Measurements from ENCODE around the gene MRPL12.
A peak's percentile ranks its signal among the peaks of the same experiment; 100 is the strongest.

GRCh38 chr17:81683584-81684441, 19.4 kb upstream of the MRPL12 start, which contains the start of the genes ARL16 and HGS:
- no peak for TF ChIP-seq CTCF (IDR thresholded peaks at IDR 0.05; ENCODE audit: low read depth, low read length, missing input control)
- no peak for TF ChIP-seq ZBTB33 (IDR thresholded peaks at IDR 0.05)
- TF ChIP-seq TAF1 (conservative IDR thresholded peaks at IDR 0.05): no peak
- no peak for TF ChIP-seq JUND (IDR thresholded peaks at IDR 0.05)
- peak in 1 of 2 donors; percentile 94 for TF ChIP-seq GABPA (IDR thresholded peaks at IDR 0.05 in 1 of 2, conservative IDR thresholded peaks at IDR 0.05 in 1 of 2)
- peak; percentile 97 for TF ChIP-seq SP1 (IDR thresholded peaks at IDR 0.05)
- TF ChIP-seq ATF3 (IDR thresholded peaks at IDR 0.05): no peak
- no peak for TF ChIP-seq RAD21 (IDR thresholded peaks at IDR 0.05)

Measured in liver (tissue), 3 donors.